ENCODE data around the gene CDK11B.
A peak's percentile ranks its signal among the peaks of the same experiment; 100 is the strongest.
"Not testable (repeated sequence)": the region's sequence is repeated elsewhere in the genome, so short reads cannot be mapped to it uniquely, and the experiment has no call there.

Gene CDK11B

GRCh38 chr1:1692324-1692713 lies 33.5 kb upstream of the CDK11B start:
- not testable (repeated sequence) for H3K4me1 ChIP-seq (ENCODE audit: insufficient read depth, low read length); H3K36me3 ChIP-seq (ENCODE audit: insufficient read depth, low read length); H3K9me3 ChIP-seq (ENCODE audit: control insufficient read depth, insufficient read depth, low read length)
- H3K9ac ChIP-seq (ENCODE audit: low read depth, low read length), result peak overlapping the region; percentile 51; the same call in 1 of the 2 replicates

GRCh38 chr1:1691443-1691842 lies 32.6 kb upstream of the CDK11B start:
- not testable (repeated sequence) for H3K9me3 ChIP-seq (ENCODE audit: control insufficient read depth, insufficient read depth, low read length); H3K4me1 ChIP-seq (ENCODE audit: insufficient read depth, low read length); H3K9ac ChIP-seq (ENCODE audit: low read depth, low read length); H3K36me3 ChIP-seq (ENCODE audit: insufficient read depth, low read length)

- H3K9ac ChIP-seq (ENCODE audit: low read depth, low read length); H3K4me1 ChIP-seq (ENCODE audit: insufficient read depth, low read length); H3K36me3 ChIP-seq (ENCODE audit: insufficient read depth, low read length); H3K9me3 ChIP-seq (ENCODE audit: control insufficient read depth, insufficient read depth, low read length): not testable (repeated sequence)
Observed at GRCh38 chr1:1689526-1689925, 30.7 kb upstream of the CDK11B start.

- Histone ChIP-seq H3K4me1 (ENCODE audit: insufficient read depth, low read length) (0 out of 2 replicates have a peak, but pooled peaks cover 3% of the 10 kb centered on the region), H3K9ac (ENCODE audit: low read depth, low read length) (no peak overlapping the region)
Observed at GRCh38 chr1:1687846-1688245, 29.0 kb upstream of the CDK11B start.

GRCh38 chr1:1684031-1684681 lies 25.4 kb upstream of the CDK11B start:
- Histone ChIP-seq H3K9ac (ENCODE audit: low read depth, low read length) (no peak overlapping the region), H3K36me3 (ENCODE audit: insufficient read depth, low read length) (no peaks in the 10 kb centered on the region), H3K9me3 (ENCODE audit: control insufficient read depth, insufficient read depth, low read length) (no peaks in the 10 kb centered on the region), H3K4me1 (ENCODE audit: insufficient read depth, low read length) (0 out of 2 replicates have a peak, but pooled peaks cover 3% of the 10 kb centered on the region)

More at GRCh38 chr1:1687846-1688245, 29.0 kb upstream of the CDK11B start:
- no peaks in the 10 kb centered on the region for H3K36me3 ChIP-seq (ENCODE audit: insufficient read depth, low read length)
- H3K9me3 ChIP-seq (ENCODE audit: control insufficient read depth, insufficient read depth, low read length), result no peaks in the 10 kb centered on the region

- Histone ChIP-seq H3K36me3 (ENCODE audit: insufficient read depth, low read length) (no peaks in the 10 kb centered on the region), H3K4me1 (ENCODE audit: insufficient read depth, low read length) (peaks cover 3% of the 10 kb centered on the region; the same call in 1 of the 2 replicates), H3K9me3 (ENCODE audit: control insufficient read depth, insufficient read depth, low read length) (no peaks in the 10 kb centered on the region), H3K9ac (ENCODE audit: low read depth, low read length) (no peak overlapping the region)
Observed at GRCh38 chr1:1683104-1683905, 24.5 kb upstream of the CDK11B start.

GRCh38 chr1:1680912-1681273 lies 22.1 kb upstream of the CDK11B start:
- peaks cover 3% of the 10 kb centered on the region; the same call in 1 of the 2 replicates for H3K4me1 ChIP-seq (ENCODE audit: insufficient read depth, low read length)
- H3K36me3 ChIP-seq (ENCODE audit: insufficient read depth, low read length), result no peaks in the 10 kb centered on the region
- H3K9ac ChIP-seq (ENCODE audit: low read depth, low read length), result no peak overlapping the region

GRCh38 chr1:1680031-1680911 lies 21.5 kb upstream of the CDK11B start:
- Histone ChIP-seq H3K9ac (ENCODE audit: low read depth, low read length) (no peak overlapping the region), H3K4me1 (ENCODE audit: insufficient read depth, low read length) (peaks cover 3% of the 10 kb centered on the region; the same call in 1 of the 2 replicates), H3K9me3 (ENCODE audit: control insufficient read depth, insufficient read depth, low read length) (no peaks in the 10 kb centered on the region; the same call in 1 of the 2 replicates), H3K36me3 (ENCODE audit: insufficient read depth, low read length) (no peaks in the 10 kb centered on the region)

More at GRCh38 chr1:1680912-1681273, 22.1 kb upstream of the CDK11B start:
- H3K9me3 ChIP-seq (ENCODE audit: control insufficient read depth, insufficient read depth, low read length), result no peaks in the 10 kb centered on the region; the same call in 1 of the 2 replicates

- Histone ChIP-seq H3K36me3 (ENCODE audit: insufficient read depth, low read length) (no peaks in the 10 kb centered on the region), H3K4me1 (ENCODE audit: insufficient read depth, low read length) (no peaks in the 10 kb centered on the region; the same call in 1 of the 2 replicates), H3K9ac (ENCODE audit: low read depth, low read length) (no peak overlapping the region), H3K9me3 (ENCODE audit: control insufficient read depth, insufficient read depth, low read length) (no peaks in the 10 kb centered on the region; the same call in 1 of the 2 replicates)
Observed at GRCh38 chr1:1678581-1679380, 20.0 kb upstream of the CDK11B start.

- H3K4me1 ChIP-seq (ENCODE audit: insufficient read depth, low read length), result no peaks in the 10 kb centered on the region; the same call in 1 of the 2 replicates
- H3K36me3 ChIP-seq (ENCODE audit: insufficient read depth, low read length), result no peaks in the 10 kb centered on the region
- no peaks in the 10 kb centered on the region; the same call in 1 of the 2 replicates for H3K9me3 ChIP-seq (ENCODE audit: control insufficient read depth, insufficient read depth, low read length)
- no peak overlapping the region for H3K9ac ChIP-seq (ENCODE audit: low read depth, low read length)
Observed at GRCh38 chr1:1677718-1678580, 19.1 kb upstream of the CDK11B start.

GRCh38 chr1:1676087-1676486 lies 17.3 kb upstream of the CDK11B start:
- not testable (repeated sequence) for H3K9ac ChIP-seq (ENCODE audit: low read depth, low read length); H3K36me3 ChIP-seq (ENCODE audit: insufficient read depth, low read length); H3K4me1 ChIP-seq (ENCODE audit: insufficient read depth, low read length); H3K9me3 ChIP-seq (ENCODE audit: control insufficient read depth, insufficient read depth, low read length)

- H3K36me3 ChIP-seq (ENCODE audit: insufficient read depth, low read length), result not testable (repeated sequence)
Observed at GRCh38 chr1:1675218-1675617, 16.4 kb upstream of the CDK11B start.

GRCh38 chr1:1674806-1675205 lies 16.0 kb upstream of the CDK11B start:
- H3K4me1 ChIP-seq (ENCODE audit: insufficient read depth, low read length); H3K9ac ChIP-seq (ENCODE audit: low read depth, low read length); H3K36me3 ChIP-seq (ENCODE audit: insufficient read depth, low read length); H3K9me3 ChIP-seq (ENCODE audit: control insufficient read depth, insufficient read depth, low read length): not testable (repeated sequence)

More at GRCh38 chr1:1675218-1675617, 16.4 kb upstream of the CDK11B start:
- H3K9me3 ChIP-seq (ENCODE audit: control insufficient read depth, insufficient read depth, low read length); H3K9ac ChIP-seq (ENCODE audit: low read depth, low read length); H3K4me1 ChIP-seq (ENCODE audit: insufficient read depth, low read length): not testable (repeated sequence)

All from ES-I3 (cell line).